ENCODE data around the gene RNF151.

RNF151 gene

DNA sequence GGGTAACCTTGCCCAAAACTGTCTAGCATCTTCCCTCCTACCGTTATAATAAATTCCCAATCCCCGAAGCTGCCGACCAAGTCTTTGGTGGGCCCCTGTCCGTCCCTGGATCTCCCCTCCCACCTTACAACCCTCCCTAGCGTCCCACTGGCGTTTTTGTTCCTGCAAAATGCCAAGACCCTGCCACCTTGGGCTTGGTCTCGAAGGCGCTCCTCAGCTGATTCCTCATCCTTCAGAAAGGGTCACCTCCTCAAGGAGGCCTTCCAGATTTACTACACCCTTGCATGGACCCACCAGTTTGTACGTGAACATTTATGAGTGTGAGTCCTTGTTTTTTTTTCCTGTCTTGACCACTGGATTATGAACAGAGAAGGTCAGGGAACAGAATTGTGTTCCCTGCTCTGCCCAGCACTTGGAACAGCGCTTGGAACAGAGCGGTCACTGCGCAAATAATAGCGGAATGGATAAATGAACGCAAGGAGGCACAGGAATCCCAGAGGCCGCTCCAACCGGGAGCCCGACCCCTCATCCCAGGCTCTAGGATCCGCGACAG lies 16.4 kb downstream of the RNF151 start:
- no peak for ATAC-seq (ENCODE audit: low read depth)
- Mint-ChIP-seq H3K36me3 (peaks cover 15% of the 10 kb centered on the region), H3K9me3 (no peaks in the 10 kb centered on the region), H3K4me3 (peak overlapping the region; percentile 80), H3K27ac (no peak overlapping the region), H3K27me3 (peaks cover 9% of the 10 kb centered on the region), H3K4me1 (peaks cover 13% of the 10 kb centered on the region)
- no peak for DNase-seq (ENCODE audit: low spot score in 2 of 2)

GRCh38 chr16:1983544-1984346 lies 17.1 kb downstream of the RNF151 start, which contains the start of gene GFER:
TSS of gene GFER (plus strand) at chr16:1984193. CDS start at chr16:1984219, 26 bp downstream.
- Mint-ChIP-seq H3K9me3 (no peaks in the 10 kb centered on the region), H3K4me1 (peaks cover 15% of the 10 kb centered on the region), H3K27me3 (peaks cover 9% of the 10 kb centered on the region), H3K4me3 (peak within 1 kb of the TSS; percentile 80), H3K27ac (peak within 1 kb of the TSS; percentile 74), H3K36me3 (peaks cover 12% of the 10 kb centered on the region)
- ATAC-seq (ENCODE audit: low read depth): peak; percentile 62
- peak; percentile 53 to 74 for DNase-seq (ENCODE audit: low spot score in 2 of 2)

GRCh38 chr16:1984347-1985225 lies 17.9 kb downstream of the RNF151 start:
- H3K36me3 Mint-ChIP-seq: peaks cover 10% of the 10 kb centered on the region
- ATAC-seq (ENCODE audit: low read depth) (peak; percentile 25), DNase-seq (ENCODE audit: low spot score in 2 of 2) (no peak)
- no peaks in the 10 kb centered on the region for H3K9me3 Mint-ChIP-seq
- H3K4me3 Mint-ChIP-seq: peak overlapping the region; percentile 78
- peak overlapping the region; percentile 74 for H3K27ac Mint-ChIP-seq
- H3K4me1 Mint-ChIP-seq: peaks cover 19% of the 10 kb centered on the region
- H3K27me3 Mint-ChIP-seq: peaks cover 9% of the 10 kb centered on the region

- Mint-ChIP-seq H3K4me1 (peaks cover 19% of the 10 kb centered on the region), H3K9me3 (no peaks in the 10 kb centered on the region), H3K27ac (no peak overlapping the region), H3K36me3 (peaks cover 10% of the 10 kb centered on the region), H3K27me3 (peaks cover 9% of the 10 kb centered on the region), H3K4me3 (peak overlapping the region; percentile 78)
- DNase-seq (ENCODE audit: low spot score in 2 of 2) (no peak), ATAC-seq (ENCODE audit: low read depth) (no peak)
Observed at GRCh38 chr16:1985466-1986150, 19.0 kb downstream of the RNF151 start.

DNA sequence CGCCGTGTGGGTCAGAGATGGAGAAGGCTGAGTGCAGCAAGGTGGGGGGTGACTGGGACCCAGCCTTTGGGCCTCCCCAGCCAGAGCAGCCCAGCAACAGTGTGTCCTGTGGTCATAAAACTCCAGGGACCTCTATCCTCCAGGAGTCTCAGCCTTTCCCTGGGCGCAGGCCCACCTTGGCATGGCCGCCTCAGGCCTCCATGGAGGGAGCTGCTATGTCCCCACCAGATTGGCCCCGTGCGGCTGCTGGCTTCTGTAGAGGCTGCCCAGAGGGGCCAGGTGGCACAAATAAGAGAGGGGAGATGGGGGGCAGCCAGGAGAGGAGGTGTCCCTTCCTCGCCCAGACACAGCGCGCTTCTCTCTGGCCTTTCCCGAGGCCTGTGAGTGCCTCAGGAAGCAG lies 20.5 kb downstream of the RNF151 start:
- ATAC-seq (ENCODE audit: low read depth) (no peak), DNase-seq (ENCODE audit: low spot score in 2 of 2) (no peak)
- Mint-ChIP-seq H3K27me3 (peaks cover 6% of the 10 kb centered on the region), H3K4me1 (peaks cover 24% of the 10 kb centered on the region), H3K4me3 (no peak overlapping the region), H3K27ac (no peak overlapping the region), H3K9me3 (no peaks in the 10 kb centered on the region), H3K36me3 (peaks cover 10% of the 10 kb centered on the region)

DNA sequence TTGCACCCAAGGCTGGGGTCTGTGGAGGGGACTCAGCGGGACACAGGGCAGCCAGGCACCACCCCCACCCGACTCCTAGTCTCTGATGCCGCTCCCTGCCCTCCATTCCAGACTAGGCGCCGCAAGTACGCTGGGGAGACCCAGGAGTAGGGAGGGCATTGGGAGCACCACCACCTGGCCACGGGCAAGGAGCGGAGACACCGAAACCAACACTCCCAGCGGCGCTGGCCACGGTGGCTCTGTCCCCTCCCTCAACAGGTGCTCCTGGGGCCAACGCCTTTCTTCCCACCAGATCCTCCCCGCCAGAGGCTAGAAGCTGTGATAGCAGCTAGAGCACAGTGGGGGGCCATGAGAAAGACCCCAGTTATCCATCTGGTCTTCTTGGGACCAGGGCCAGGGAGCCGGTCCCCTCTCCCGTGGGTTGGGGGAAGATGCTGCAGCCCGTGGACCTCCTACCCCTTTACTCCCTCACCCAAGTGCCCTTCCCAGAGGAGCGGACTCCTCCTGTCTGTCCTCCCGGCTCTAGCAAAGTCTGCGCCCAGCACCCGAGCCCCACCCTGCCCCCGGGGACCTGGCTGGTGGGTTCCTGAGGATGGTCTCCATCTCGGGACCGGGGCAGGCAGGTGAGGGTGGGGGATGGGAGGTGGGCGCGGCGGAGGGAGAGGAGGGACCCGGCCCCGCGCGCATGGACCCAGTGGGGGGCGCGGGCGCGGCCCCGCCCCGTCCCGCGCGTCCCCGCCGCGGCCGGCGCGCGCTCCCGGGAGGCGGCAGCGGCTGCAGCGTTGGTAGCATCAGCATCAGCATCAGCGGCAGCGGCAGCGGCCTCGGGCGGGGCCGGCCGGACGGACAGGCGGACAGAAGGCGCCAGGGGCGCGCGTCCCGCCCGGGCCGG lies 22.8 kb downstream of the RNF151 start, which contains the start of gene SYNGR3:
SYNGR3 (plus strand) TSS at position 762 of the 892 bp plus-strand sequence. CDS start 133 bp downstream, outside the sequence.
- Mint-ChIP-seq H3K36me3 (peaks cover 10% of the 10 kb centered on the region), H3K4me3 (peak within 1 kb of the TSS; percentile 90), H3K4me1 (peaks cover 22% of the 10 kb centered on the region), H3K27me3 (no peaks in the 10 kb centered on the region), H3K27ac (peak within 1 kb of the TSS; percentile 95), H3K9me3 (no peaks in the 10 kb centered on the region)
- no peak for ATAC-seq (ENCODE audit: low read depth)
- DNase-seq (ENCODE audit: low spot score in 2 of 2): no peak

- Mint-ChIP-seq H3K27ac (peak overlapping the region; percentile 95), H3K4me1 (peaks cover 18% of the 10 kb centered on the region), H3K4me3 (peak overlapping the region; percentile 90), H3K36me3 (peaks cover 10% of the 10 kb centered on the region), H3K9me3 (no peaks in the 10 kb centered on the region), H3K27me3 (no peaks in the 10 kb centered on the region)
- DNase-seq (ENCODE audit: low spot score in 2 of 2) (no peak), ATAC-seq (ENCODE audit: low read depth) (no peak)
Observed at GRCh38 chr16:1990101-1990350, 23.4 kb downstream of the RNF151 start.

GRCh38 chr16:1990351-1991134 lies 23.9 kb downstream of the RNF151 start:
- Mint-ChIP-seq H3K27ac (peak overlapping the region; percentile 95), H3K9me3 (no peaks in the 10 kb centered on the region), H3K36me3 (peaks cover 10% of the 10 kb centered on the region), H3K4me3 (peak overlapping the region; percentile 90), H3K4me1 (peaks cover 18% of the 10 kb centered on the region), H3K27me3 (no peaks in the 10 kb centered on the region)
- ATAC-seq (ENCODE audit: low read depth) (peak; percentile 13), DNase-seq (ENCODE audit: low spot score in 2 of 2) (peak; percentile 57 to 71)

GRCh38 chr16:1991135-1991551 lies 24.5 kb downstream of the RNF151 start:
- Mint-ChIP-seq H3K27me3 (no peaks in the 10 kb centered on the region), H3K4me3 (peak overlapping the region; percentile 90), H3K9me3 (no peaks in the 10 kb centered on the region), H3K36me3 (peaks cover 8% of the 10 kb centered on the region), H3K4me1 (peaks cover 18% of the 10 kb centered on the region), H3K27ac (peak overlapping the region; percentile 95)
- ATAC-seq (ENCODE audit: low read depth): peak; percentile 59
- peak; percentile 66 to 71 for DNase-seq (ENCODE audit: low spot score in 2 of 2)

DNA sequence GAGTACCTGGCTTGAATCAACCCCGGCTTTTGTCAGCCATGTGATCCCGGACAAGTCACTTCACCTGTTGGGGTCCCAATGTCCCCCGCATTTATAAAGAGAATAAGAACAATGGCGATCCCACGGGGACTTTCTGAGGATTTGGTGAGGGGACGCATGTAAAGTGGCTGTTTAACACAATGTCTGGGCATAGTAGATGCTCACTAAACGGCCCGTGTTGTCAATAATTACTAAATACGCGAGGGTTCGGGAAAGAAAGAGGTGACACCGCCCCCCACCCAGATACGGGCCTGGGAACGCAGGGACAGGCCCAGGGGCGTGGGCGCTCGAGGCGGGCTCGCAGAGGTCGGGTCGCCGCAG lies 24.9 kb downstream of the RNF151 start:
- Mint-ChIP-seq H3K27ac (peak overlapping the region; percentile 95), H3K4me1 (peaks cover 18% of the 10 kb centered on the region), H3K4me3 (peak overlapping the region; percentile 90), H3K27me3 (no peaks in the 10 kb centered on the region), H3K36me3 (peaks cover 4% of the 10 kb centered on the region), H3K9me3 (no peaks in the 10 kb centered on the region)
- no peak for ATAC-seq (ENCODE audit: low read depth)
- DNase-seq (ENCODE audit: low spot score in 2 of 2): peak in 1 of 2 donors; percentile 25

GRCh38 chr16:1991948-1992703 lies 25.5 kb downstream of the RNF151 start:
- Mint-ChIP-seq H3K9me3 (no peaks in the 10 kb centered on the region), H3K4me1 (peaks cover 18% of the 10 kb centered on the region), H3K36me3 (no peaks in the 10 kb centered on the region), H3K27me3 (no peaks in the 10 kb centered on the region), H3K27ac (peak overlapping the region; percentile 95), H3K4me3 (peak overlapping the region; percentile 90)
- DNase-seq (ENCODE audit: low spot score in 2 of 2) (peak; percentile 92 to 97), ATAC-seq (ENCODE audit: low read depth) (peak; percentile 66)

Measured in memory B cell (primary cell).